ENCODE results near the gene GASK1A.

- TF ChIP-seq POLR2A (IDR thresholded peaks at IDR 0.05; ENCODE audit: low read depth, low read length) (no peak), CTCF (IDR thresholded peaks at IDR 0.05; ENCODE audit: extremely low read depth in 1 of 2, insufficient read depth in 1 of 2, low read depth in 1 of 2, low read length in 2 of 2) (no peak), EZH2 (IDR thresholded peaks at IDR 0.05; ENCODE audit: borderline replicate concordance, low read depth, low read length, severe bottlenecking) (no peak)
Measured at GRCh38 chr3:42988097-42988496, 9.0 kb downstream of the GASK1A start.

All from endothelial cell of umbilical vein (primary cell).